Right lobe of liver (tissue), 4 donors: ENCODE measurements around the gene ENOX1.

ENCODE experiments used
- POLR2A ChIP-seq: fragments of 450-650 bp; IDR thresholded peaks from one replicate; pipeline ENCODE4 v1.6.1; 2017; ENCODE audit warnings: antibody characterized with exemption, mild to moderate bottlenecking
- TF ChIP-seq, protein P1 (sequence below), 4 donors: fragments of 200-600 bp in 3 of 4; fragments of 450-650 bp in 1 of 4; IDR thresholded peaks; one replicate each; pipeline versions ENCODE4 v1.5.1 to v1.8.0; 2016 to 2022; ENCODE audit warnings: antibody characterized with exemption in 4 of 4, mild to moderate bottlenecking in 2 of 4
- donor health status: DM: no; HTN: no; CAD: no.
- donor health status: DM: no; HTN: no; CAD: no.
- donor health status: DM: no; HTN: yes; CAD: no.

DNA sequence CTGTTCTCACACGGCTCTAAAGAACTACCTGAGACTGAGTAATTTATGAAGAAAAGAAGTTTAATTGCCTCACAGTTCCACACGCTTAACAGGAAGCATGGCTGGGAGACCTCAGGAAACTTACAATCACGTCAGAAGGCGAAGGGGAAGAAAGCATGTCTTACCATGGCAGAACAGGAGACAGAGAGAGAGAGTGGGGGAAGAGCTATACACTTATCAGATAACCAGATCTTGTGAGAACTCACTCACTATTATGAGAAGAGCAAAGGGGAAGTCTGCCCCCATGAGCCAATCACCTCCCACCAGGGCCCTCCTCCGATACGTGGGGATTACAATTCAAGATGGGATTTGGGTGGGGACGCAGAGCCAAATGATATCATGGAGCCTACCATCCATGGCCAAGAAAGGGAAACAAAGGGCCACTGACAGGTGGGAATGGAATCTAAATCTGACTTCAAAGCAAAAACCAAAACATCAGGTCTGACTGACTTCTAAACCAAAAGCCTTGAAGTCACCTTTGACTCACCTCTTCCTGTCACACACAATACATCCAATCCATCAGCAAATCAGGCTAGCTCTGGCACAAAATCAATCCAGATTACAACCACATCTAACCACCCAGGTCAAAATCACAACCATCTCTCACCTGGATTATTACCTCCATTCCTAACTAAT lies 189.7 kb downstream of the ENOX1 start:
- TF ChIP-seq, protein P1, sequence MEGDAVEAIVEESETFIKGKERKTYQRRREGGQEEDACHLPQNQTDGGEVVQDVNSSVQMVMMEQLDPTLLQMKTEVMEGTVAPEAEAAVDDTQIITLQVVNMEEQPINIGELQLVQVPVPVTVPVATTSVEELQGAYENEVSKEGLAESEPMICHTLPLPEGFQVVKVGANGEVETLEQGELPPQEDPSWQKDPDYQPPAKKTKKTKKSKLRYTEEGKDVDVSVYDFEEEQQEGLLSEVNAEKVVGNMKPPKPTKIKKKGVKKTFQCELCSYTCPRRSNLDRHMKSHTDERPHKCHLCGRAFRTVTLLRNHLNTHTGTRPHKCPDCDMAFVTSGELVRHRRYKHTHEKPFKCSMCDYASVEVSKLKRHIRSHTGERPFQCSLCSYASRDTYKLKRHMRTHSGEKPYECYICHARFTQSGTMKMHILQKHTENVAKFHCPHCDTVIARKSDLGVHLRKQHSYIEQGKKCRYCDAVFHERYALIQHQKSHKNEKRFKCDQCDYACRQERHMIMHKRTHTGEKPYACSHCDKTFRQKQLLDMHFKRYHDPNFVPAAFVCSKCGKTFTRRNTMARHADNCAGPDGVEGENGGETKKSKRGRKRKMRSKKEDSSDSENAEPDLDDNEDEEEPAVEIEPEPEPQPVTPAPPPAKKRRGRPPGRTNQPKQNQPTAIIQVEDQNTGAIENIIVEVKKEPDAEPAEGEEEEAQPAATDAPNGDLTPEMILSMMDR (IDR thresholded peaks at IDR 0.05), result no peak
- no peak for TF ChIP-seq POLR2A
